ENCODE data around the gene AK1. TPM values are rescaled to one million over a fixed set of nuclear protein-coding genes. Genes with fewer than 3 reads are reported as not detected.

The AK1 gene
- total and polyA plus RNA-seq, 2 of the 8 experiments (the other 6 are each of a cell fraction or from before 2014, with no cell fraction given) = 37.9 to 39.2 TPM

DNA sequence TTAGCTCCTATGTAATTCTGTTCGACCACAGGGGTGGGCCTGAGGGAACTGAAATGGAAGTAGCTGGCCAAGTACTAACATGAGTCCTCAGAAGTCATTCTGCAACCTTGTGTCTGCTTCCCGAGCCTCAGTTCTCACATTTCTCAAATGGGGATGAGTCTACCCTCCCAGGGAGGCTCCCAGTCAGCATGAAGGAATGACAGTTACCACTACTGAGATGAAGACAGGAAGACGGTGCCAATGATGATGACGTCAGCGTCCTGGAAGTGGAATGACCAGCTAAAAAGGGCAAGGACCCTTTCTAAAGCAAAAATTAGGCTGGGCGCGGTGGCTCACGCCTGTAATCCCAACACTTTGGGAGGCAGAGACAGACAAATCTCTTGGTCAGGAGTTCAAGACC, 46.3 kb upstream of the AK1 start (continued):
- no peak for TF ChIP-seq CHD7 (IDR thresholded peaks at IDR 0.05; ENCODE audit: insufficient replicate concordance, low read length)
- TF ChIP-seq PHF8 (conservative IDR thresholded peaks at IDR 0.05; ENCODE audit: low read depth, low read length) = no peak
- no peak for TF ChIP-seq SP4 (IDR thresholded peaks at IDR 0.05; ENCODE audit: low read length)
- TF ChIP-seq EZH2 (IDR thresholded peaks at IDR 0.05; ENCODE audit: low read depth, low read length, severe bottlenecking) = no peak
- no peak for TF ChIP-seq MAX (IDR thresholded peaks at IDR 0.05)
- TF ChIP-seq CEBPB (IDR thresholded peaks at IDR 0.05; ENCODE audit: low read depth, low read length) = no peak
- TF ChIP-seq EP300 (IDR thresholded peaks at IDR 0.05; ENCODE audit: borderline replicate concordance in 1 of 2, low read depth in 2 of 2, low read length in 2 of 2) = no peak
- TF ChIP-seq SP2 (IDR thresholded peaks at IDR 0.05; ENCODE audit: low read length) = no peak
- TF ChIP-seq, protein P1, sequence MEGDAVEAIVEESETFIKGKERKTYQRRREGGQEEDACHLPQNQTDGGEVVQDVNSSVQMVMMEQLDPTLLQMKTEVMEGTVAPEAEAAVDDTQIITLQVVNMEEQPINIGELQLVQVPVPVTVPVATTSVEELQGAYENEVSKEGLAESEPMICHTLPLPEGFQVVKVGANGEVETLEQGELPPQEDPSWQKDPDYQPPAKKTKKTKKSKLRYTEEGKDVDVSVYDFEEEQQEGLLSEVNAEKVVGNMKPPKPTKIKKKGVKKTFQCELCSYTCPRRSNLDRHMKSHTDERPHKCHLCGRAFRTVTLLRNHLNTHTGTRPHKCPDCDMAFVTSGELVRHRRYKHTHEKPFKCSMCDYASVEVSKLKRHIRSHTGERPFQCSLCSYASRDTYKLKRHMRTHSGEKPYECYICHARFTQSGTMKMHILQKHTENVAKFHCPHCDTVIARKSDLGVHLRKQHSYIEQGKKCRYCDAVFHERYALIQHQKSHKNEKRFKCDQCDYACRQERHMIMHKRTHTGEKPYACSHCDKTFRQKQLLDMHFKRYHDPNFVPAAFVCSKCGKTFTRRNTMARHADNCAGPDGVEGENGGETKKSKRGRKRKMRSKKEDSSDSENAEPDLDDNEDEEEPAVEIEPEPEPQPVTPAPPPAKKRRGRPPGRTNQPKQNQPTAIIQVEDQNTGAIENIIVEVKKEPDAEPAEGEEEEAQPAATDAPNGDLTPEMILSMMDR (IDR thresholded peaks at IDR 0.05; ENCODE audit: control extremely low read depth in 1 of 3, insufficient read depth in 1 of 3, low read depth in 1 of 3, low read length in 3 of 3) = no peak

All from H1 (cell line).